ENCODE data around the gene ANKRD12.

- TF ChIP-seq CTCF (IDR thresholded peaks at IDR 0.05) (no peak), POLR2A (IDR thresholded peaks at IDR 0.05) (no peak)
Observed at GRCh38 chr18:9115984-9116383, 20.6 kb upstream of the ANKRD12 start.

Data from tibial nerve (tissue), 3 donors.